Amniotic epithelial cell (primary cell): Measurements from ENCODE around the gene EHMT1.
"Not testable (repeated sequence)": the region's sequence is repeated elsewhere in the genome, so short reads cannot be mapped to it uniquely, and the experiment has no call there.

Experiments used
- DNase-seq: peaks from one replicate; pipeline ENCODE4 v3.0.0-alpha.2; 2010; ENCODE audit warnings: low read depth

Gene EHMT1

DNA sequence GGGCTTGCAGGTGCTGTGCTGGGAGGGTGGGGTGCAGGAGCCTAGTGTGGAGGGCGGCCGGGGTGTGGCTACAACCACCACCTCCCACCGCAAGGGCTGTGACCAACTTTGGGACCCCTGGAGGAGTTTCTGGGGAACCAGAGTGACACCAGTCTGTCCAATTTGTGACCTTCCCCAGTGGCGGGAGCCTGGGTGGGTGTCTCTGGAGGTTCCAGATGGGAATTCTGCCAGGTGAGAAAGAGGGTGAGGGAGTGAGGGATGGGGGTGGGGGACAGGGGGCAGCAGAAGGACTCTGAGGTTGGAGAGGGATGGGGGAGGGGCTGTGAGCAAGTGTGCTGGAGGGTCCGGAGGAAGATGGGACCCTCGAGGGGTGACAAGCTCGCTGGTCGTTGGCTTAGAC lies 254.6 kb downstream of the EHMT1 start:
- DNase-seq, result no peak

DNA sequence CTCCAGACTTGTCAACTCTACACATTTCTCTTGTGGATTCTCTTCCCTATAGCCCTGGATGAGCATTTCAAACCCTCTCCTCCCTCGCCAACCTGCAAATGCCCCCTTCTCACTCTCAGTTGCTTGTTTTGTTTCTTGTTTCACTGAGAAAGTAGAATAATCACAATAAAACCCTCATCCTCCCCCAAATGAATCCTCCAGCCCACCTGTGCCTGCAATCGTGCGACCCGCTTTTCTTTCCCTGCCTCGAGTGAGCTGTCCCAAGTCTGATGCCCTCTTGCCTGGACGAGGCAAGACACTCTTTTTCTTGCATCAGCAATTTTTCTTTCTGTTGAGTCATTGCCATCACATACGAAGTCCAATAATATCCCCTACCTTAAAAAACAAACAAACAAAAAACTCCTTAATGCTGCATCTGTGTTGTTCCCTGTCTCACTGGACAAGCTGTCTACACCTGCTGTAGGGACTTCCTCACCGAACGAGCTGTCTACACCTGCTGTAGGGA lies 255.1 kb downstream of the EHMT1 start:
- no peak for DNase-seq

DNA sequence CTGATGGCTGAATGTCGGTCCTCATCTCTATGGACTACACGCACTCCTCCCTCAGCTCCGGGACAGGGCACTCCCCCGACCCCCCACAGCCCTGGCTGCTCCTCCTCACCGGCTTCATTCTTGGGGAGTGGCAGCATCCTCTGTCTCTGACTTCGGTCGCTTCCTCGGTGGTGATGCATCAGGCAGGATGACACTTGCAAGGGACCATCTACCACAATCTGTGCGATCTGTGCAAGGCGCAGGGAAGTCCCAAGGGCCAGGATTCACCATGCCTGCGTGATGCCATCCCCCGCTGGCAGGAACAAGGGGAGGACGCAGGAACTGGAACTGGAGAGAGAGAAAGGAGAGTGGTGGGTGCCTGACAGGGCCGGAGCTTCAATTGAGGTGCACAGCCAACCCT lies 256.5 kb downstream of the EHMT1 start:
- DNase-seq, result no peak

DNA sequence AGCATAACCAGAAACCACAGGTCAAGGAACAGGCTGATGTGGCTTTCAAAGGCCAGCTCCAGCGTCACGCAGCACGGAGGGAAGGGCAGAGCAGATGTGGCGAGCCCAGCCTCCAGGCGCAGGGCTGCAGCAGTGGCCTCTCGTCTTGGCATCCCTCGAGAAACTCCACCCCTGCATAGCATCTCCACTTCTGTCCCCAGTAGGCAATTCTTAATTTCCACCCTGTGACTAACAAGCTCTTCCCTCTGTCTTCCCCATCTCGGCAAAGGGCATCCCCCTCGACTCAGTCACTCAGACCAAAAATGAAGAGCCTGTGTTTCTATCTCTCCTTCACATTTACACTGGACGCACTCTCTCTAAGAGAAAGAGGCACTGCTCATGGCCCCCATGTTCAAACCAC lies 257.0 kb downstream of the EHMT1 start:
- DNase-seq, result no peak

DNA sequence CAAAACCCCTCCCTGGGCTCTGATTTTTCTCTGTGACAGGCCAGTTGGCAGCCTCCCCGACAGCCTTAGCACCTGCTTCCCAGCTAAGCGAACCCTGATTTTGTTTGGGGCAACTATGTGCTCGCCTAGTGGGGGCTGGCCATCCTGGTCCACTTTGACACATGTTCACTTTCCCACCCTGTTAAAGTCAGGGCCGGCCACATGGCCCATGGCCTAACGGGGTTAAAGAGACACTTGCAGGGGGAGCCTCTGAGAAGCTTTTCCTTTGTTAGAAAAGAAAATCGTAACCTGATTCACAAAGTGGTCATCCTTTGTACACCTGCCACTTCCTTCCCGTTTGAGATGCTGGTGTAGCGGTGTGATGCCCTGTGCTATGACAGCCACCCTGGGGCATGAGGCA lies 257.5 kb downstream of the EHMT1 start:
- DNase-seq, result no peak

DNA sequence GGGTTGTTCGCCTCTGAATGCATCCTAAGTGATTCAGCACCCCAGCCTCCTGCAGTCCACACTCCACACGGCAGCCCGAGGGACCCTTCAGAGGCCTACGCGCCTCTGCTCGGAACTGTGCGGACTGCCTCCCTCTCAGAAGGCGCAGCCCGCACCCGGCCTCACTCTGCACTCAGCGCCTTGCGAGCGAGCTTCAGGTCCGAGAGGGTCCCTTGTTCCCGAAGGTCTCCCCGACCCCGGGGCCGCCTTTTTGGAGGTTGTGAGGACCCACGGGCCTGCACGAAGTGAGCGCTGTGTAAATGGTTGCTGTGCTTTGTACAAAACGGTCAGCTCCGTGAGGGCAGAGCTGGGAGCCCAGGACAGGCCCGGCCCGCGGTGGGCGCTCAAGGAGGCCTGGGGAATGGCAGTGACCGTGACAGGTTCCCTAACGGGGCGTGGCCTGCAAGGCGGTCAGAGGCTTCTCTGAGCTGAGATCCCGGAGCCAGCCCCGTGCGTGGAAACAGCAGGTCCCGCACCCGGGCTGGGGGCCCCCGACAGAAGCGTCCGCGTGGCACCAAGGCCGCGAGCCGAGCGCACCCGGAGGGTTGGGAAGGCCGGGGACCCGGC lies 258.1 kb downstream of the EHMT1 start:
- no peak for DNase-seq

DNA sequence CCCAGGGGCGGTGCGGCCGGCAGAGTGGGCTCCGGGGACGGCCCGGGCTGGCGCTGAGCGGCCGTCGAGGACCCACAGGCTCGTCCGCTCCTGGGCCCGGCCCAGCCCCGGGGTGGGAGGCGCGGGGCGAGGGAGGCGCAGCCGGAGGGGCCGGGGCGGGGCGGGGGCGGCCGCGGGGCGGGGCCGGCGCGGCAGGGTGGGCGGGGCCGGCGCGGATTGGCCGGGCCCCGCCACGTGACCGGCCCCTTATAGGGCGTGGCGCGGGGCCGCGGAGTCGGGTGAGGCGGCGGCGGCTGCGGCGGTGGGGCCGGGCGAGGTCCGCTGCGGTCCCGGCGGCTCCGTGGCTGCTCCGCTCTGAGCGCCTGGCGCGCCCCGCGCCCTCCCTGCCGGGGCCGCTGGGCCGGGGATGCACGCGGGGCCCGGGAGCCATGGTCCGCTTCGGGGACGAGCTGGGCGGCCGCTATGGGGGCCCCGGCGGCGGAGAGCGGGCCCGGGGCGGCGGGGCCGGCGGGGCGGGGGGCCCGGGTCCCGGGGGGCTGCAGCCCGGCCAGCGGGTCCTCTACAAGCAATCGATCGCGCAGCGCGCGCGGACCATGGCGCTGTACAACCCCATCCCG lies 258.8 kb downstream of the EHMT1 start, which contains the start of gene CACNA1B:
CACNA1B (plus strand) TSS at position 277 of the 617 bp plus-strand sequence; CDS start at position 429, 152 bp downstream.
- DNase-seq, result not testable (repeated sequence)

DNA sequence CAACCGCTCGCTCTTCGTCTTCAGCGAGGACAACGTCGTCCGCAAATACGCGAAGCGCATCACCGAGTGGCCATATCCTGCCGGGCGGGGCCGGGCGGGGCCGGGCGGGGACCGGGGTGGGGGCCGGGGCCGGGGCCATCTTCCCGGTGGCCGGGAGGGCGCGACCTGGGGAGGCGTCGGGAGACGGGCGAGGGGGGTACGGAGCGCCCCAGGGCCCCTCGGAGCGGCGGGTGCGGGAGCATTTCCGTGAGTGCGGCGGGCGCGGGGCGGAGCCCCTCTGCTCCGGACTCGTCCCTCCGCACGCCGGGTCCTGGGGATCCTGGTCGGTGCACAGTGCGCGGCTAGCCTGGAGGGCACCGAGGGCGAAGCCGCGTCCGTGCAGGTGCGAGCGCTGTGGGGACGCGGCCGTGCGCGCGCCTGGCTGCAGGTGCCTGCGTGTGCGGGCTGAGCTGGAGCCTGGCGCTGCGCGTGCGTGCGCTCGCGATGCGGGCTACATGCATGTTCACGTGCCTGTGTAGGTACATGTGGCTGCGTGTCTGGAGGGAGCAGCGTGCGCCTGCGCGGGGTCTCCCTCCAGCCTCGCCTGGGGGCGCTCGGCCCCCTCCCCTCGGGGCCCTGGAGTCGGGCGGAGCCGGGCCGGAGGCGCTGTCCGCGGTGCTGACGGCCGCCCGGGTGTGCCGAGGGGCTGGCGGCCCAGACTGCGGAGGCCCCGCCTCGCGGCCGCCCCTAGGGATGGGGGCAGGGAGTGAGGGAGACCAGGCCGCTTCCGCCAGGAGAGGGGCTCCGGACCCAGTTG lies 259.5 kb downstream of the EHMT1 start:
- DNase-seq, result peak; percentile 2

DNA sequence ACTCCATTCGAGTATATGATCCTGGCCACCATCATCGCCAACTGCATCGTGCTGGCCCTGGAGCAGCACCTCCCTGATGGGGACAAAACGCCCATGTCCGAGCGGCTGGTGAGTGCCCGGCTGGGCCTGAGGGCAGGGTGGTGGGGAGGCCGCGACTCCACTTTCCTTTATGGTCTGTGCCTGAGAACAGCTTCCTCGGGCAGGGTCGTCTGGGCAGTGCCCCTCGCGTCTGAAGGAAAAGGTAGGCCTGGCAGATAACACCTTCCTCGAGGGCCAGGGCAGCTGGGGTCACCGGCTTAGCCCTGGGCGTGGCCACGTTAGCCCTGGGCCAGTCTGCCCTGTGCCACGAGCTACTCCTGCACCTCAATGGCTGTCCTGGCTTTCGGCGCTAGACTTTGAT lies 260.2 kb downstream of the EHMT1 start:
- no peak for DNase-seq

DNA sequence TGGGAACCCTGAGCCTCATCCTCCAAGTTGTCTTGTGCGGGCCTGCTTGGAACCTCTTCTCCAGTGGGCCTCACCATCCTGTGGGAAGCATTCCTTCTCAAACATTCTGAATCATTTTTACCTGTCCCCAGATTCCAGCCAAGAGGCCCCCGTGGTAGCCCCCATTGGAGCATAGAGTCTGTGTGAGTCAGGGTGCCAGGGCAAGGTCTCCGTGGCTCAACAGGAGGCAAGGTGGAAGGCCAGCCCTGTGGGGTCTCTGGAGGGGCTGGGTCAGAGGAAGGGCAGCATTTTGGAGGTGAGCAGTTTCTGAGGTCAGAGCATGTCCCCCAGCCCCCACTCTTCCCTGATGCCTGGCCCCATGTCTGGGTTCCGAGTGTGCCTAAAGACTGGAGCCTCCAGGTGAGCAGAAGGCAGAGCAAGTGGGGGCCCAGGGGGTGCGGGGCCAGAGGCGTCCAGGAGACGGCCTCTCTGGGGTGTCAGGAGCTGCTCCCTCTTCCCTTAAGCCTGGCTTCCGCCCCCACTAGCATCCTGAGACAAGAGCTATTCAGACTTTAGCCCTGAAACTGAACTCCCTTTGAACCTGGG lies 260.9 kb downstream of the EHMT1 start:
- DNase-seq, result no peak

DNA sequence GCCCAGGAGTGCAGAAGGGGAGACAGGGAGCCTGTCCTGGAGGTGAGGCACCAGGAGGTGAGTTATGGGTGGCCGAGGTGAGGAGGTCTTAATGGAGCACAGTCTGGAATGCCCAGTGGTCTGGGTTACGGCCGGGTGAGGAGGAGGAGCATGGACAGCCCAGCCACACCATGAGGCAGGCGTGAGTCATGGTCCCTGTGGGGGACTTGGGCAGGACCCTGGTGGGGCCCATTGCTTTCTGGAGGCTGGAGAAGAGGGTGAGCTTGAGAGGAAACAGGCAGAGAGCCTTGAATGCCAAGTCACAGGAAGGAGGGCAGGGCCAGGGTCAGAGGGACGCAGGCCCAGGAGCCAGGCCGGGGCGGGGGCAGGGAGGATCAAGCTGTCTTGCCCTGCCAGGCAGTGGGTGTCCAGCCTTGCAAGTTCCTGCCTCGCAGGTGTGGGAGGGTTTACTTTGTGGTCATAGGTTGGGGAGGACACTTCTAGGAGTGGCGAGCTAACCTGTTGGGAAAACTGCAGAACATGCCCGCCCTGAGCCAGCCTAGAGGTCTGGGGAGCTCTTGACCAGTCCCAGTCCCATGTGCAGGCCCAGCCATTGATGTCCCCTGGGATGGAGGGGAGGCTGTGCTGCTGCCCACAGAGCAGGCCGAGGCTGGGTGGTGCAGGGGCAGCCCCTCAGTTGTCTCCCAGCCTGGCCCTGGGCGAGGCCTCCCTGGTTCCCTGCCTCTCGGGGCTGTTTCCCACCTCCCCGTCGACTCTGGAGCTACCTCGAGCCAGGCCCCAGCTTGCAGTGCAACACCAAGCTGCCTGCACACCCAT lies 261.6 kb downstream of the EHMT1 start:
- no peak for DNase-seq

DNA sequence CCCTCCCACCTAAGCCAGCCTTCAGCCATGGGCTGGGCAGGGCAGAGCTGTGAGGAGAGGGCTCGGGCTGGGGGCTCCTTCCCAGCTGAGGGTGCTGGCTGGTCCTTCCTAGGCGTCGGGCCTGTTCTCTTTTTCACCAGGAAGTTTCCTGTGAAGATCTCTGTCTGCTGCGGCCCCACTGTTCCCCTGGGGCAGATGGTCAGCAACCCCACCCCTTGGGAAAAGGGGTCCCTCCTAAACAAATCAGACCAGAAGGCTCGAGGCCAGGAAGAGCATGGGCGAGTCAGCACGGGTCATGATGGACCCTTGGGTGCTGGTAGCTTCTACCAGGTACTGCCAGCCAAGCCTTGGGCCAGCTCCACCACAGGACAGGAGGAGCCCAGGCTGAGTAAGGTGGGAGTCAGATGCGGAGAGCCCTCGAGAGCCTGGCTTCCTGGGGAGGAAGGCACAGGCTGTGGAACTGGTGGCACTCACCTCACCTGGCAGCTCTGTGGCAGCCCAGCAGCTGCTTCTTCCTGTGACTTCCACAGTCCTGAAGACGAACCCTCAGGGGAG lies 262.2 kb downstream of the EHMT1 start:
- DNase-seq, result no peak

DNA sequence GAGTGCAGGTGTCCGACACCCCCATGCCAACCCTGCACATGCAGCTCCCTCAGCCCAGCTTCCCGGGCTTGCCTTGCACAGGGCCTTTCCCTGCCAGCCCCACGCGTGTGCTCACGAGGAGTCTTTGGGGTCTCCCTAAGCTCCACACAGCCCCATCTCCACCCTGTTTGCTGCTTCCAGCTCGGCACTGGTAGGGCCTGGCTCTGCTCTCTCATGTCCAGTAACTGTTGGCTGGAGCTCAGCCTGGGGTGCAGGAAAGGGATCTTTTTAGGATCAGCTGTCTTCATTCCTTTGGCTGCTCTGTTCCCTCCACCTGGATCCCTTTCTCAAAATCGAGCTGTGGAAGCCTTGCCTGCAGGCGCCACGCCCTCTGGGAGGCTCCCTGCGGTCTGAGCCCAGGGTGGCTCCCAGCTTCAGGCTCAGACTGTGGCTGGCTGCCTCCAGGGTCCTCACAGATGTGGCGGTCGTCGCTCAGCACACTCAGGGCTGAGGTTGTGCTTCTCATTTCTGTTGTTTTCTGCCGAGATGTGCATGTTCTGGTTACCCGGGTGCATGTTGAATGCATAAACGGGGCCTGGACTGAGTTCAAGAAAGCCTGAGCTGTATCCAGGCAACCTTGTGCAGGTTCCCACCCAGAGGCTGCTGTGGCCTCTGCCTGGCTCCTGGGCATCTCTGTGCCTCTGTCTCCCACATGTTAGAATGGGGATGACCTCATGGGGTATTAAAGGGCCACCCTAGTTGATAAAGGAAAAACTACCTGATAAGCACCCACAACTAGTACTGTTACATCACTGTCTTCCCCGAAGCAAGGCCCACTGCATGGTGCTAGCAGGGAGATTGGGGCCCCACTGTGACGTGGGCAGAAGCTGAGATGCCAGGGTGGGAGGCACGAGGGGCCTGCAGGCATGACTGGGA lies 263.0 kb downstream of the EHMT1 start:
- DNase-seq, result no peak

DNA sequence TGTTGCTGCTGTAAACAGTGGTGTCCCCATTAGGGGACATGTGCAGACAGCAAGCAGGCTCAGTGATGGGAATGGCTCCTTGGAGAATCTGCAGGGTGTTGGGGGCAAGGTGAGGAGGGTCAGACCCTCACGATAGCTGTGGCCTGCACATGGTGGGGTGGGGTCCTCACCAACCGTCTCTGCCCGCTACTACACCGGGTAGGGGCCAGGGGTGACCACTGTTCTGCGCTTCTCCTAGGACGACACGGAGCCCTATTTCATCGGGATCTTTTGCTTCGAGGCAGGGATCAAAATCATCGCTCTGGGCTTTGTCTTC lies 263.7 kb downstream of the EHMT1 start:
- no peak for DNase-seq

DNA sequence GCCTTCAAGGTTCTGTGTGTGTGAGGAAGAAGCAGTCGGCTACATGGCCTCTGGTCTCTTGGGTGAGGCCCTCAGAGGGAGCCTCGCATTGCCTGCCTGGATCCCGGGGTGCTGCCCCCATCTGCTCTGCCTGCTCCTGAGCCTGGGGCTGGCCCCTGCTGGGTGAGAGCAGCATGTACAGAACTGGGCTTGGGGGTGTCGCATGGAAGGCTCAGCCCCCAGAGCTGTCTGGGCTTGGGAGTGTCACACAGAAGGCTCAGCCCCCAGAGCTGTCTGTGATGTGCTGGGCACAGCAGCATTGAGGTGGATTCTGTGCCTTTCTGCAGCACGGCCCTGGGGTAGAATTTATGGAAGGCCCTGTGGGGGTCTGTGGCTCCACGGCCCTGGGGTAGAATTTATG lies 265.2 kb downstream of the EHMT1 start:
- not testable (repeated sequence) for DNase-seq

DNA sequence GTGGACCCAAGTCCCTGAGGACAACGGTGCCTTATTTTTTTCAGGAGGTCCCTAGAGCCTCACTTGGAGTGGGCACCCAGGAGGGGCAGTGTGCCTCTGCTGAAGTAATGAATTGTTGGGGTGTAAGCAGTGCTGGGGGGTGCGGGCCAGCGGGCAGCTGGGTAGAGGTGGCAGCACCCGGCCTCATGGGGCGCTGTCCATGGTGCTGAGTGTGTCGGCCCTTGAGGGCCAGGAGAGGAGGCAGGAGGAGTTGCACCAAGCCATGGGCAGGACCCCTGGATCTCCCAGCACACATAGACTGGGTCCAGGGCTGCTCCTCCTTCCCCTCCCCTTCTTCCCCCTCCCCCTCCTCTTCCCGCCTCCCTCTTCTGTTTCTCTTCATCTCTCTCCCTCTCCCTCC lies 265.7 kb downstream of the EHMT1 start:
- not testable (repeated sequence) for DNase-seq

DNA sequence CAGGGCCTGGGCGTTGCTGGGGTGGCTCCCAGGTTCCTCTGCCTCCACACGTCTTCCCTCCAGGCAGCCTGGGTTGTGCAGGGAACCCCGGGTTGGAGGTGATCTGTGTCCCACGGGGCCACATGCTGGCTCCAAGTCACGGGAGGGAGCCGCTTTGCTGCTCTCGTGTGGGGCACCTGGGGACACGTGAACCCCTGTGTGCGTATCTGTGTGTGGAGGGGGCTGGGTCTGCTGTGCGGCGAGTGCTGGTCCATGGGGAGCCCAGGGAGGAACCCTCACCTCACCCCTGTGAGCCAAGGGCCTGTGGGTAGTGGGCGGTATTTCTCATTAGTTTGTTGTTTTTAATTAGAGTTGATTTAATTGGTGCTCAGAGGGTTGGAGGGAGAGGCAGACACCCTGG lies 266.3 kb downstream of the EHMT1 start:
- not testable (repeated sequence) for DNase-seq
